ENCODE results near the gene PTPRN2.

DNA sequence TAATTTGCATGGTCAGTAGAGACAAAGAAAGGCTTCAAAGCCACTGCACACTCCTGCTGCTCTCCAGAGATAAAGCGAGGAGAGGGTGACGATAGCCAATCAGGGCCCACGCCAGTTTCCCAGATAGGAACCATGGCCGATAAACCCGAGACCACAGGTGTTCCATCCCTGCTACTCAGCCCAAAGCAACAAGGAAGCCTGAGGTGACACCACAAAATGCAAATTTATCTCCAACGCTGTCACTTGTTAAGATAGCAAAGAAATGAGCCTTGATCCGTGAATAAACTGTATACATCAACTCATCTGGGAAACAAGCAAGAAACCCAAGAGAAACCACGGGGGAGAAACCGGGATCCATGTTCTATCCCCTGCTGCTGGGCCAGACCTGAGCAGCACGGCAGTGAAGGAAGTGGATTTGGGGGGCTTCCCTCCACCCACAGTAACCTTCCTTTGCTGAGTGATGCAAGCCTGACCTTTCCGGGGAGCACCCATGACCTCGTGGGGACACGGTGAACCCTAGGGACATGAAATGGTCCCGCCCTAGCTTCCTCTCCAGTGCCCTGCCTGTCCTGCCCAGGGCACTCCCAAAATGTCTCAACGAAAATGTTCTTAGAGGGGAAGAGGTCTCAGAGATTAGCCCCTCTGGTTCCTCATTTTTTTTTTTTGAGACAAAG is 164.6 kb downstream of the PTPRN2 start:
- TF ChIP-seq GATA3 (IDR thresholded peaks at IDR 0.05; ENCODE audit: low read depth, low read length) (no peak), GATA2 (IDR thresholded peaks at IDR 0.05; ENCODE audit: low read depth, low read length) (no peak)

All from SH-SY5Y (cell line).